AG04449 (cell line): ENCODE measurements around the gene IFTAP.

Experiments
- CTCF ChIA-PET: fragments of 350-600 bp; formaldehyde crosslinking; extraction: SDS; loops from one replicate; lab custom pipeline; 2021; ENCODE audit warnings: antibody characterized with exemption; lab: Yijun Ruan, JAX
- POLR2A ChIA-PET: fragments of 400-600, 350-600 bp; formaldehyde crosslinking; extraction: SDS; loops from one replicate; lab custom pipeline; 2020; ENCODE audit warnings: antibody characterized with exemption, inconsistent platforms; lab: Yijun Ruan, JAX
- DNase-seq: peaks from one replicate; pipeline ENCODE4 v3.0.0-alpha.2; 2010; ENCODE audit warnings: low read depth, low spot score
- H3K4me3 ChIP-seq: 2 replicates; pipeline ENCODE4 v1.5.1; 2011; ENCODE audit warnings: low read depth, mild to moderate bottlenecking, control low read depth, low read length
- CTCF ChIP-seq: IDR thresholded peaks from one replicate; pipeline ENCODE4 v1.5.1; 2011; ENCODE audit warnings: mild to moderate bottlenecking, moderate library complexity, low read length, control low read depth, inconsistent platforms; ENCODE audit not compliant: insufficient read depth; ENCODE audit errors: missing control alignments

Gene IFTAP

GRCh38 chr11:36684840-36685801 is 90.8 kb downstream of the IFTAP start:
- DNase-seq, result no peak
- CTCF ChIA-PET, result interaction anchor here (1.1 to 1.6 kb wide), 2 partner anchors 10 to 62 kb away, joined by 3 to 4 read pairs; no protein-coding TSS in a partner anchor

GRCh38 chr11:36688132-36688531 is 93.8 kb downstream of the IFTAP start:
- POLR2A ChIA-PET, result no interaction called here
- DNase-seq, result no peak
- no peak for TF ChIP-seq CTCF
- H3K4me3 ChIP-seq, result no peak overlapping the region
- CTCF ChIA-PET, result interaction anchor here (1.3 to 2.3 kb wide), 2 partner anchors 59 to 123 kb away, joined by 3 to 5 read pairs; no protein-coding TSS in a partner anchor

More at GRCh38 chr11:36684840-36685801, 90.8 kb downstream of the IFTAP start:
- no peak for TF ChIP-seq CTCF
- POLR2A ChIA-PET, result no interaction called here
- no peak overlapping the region for H3K4me3 ChIP-seq

- ChIA-PET CTCF (interaction anchor here (1.2 to 2.3 kb wide), 5 partner anchors 14 to 124 kb away, joined by 3 to 5 read pairs (median 4); no protein-coding TSS in a partner anchor), POLR2A (no interaction called here)
- no peak overlapping the region for H3K4me3 ChIP-seq
- no peak for TF ChIP-seq CTCF
- no peak for DNase-seq
Measured at GRCh38 chr11:36688571-36689291, 94.4 kb downstream of the IFTAP start.

- POLR2A ChIA-PET, result no interaction called here
- DNase-seq, result no peak
- TF ChIP-seq CTCF, result no peak
- H3K4me3 ChIP-seq, result no peak overlapping the region
- CTCF ChIA-PET, result interaction anchor here (1.2 to 2.3 kb wide), 4 partner anchors 13 to 124 kb away, joined by 3 to 5 read pairs (median 4); no protein-coding TSS in a partner anchor
Measured at GRCh38 chr11:36689442-36689841, 95.1 kb downstream of the IFTAP start.

GRCh38 chr11:36692704-36693103 is 98.4 kb downstream of the IFTAP start:
- TF ChIP-seq CTCF, result no peak
- ChIA-PET CTCF (interaction anchor here (1.3 to 3.7 kb wide), 3 partner anchors 10 to 55 kb away, joined by 5 to 18 read pairs (median 6); no protein-coding TSS in a partner anchor), POLR2A (no interaction called here)

More at GRCh38 chr11:36692704-36693103, 98.4 kb downstream of the IFTAP start:
- DNase-seq, result no peak
- H3K4me3 ChIP-seq, result no peak overlapping the region
